CD4-positive, alpha-beta T cell (primary cell): Measurements from ENCODE around the gene PLLP. TPM values are rescaled to one million over a fixed set of nuclear protein-coding genes. Genes with fewer than 3 reads are reported as not detected.
A peak's percentile ranks its signal among the peaks of the same experiment; 100 is the strongest.

Experiments
- ATAC-seq: fragments of 200-7000 bp; cut with Tn5 transposase; one replicate; pipeline ENCODE4 v1.10.0; 2022; ENCODE audit warnings: mild to moderate bottlenecking; ENCODE audit not compliant: poor library complexity
- CTCF ChIA-PET: fragments of 350-600 bp; sonication (Branson Sonifier 250); formaldehyde crosslinking; loops from one replicate; lab custom pipeline; 2021; ENCODE audit warnings: antibody characterized with exemption, inconsistent platforms; lab: Charles Lee
- POLR2A ChIA-PET: fragments of 350-600 bp; sonication (Branson Sonifier 250); formaldehyde crosslinking; loops from one replicate; lab custom pipeline; 2021; ENCODE audit warnings: antibody characterized with exemption, inconsistent platforms; lab: Charles Lee
- DNase-seq, 14 experiments: peaks; one replicate each; pipeline ENCODE4 v3.0.0-alpha.2; 2013 to 2020; ENCODE audit warnings: mixed read lengths in 2 of 14
- H3K27ac ChIP-seq, 2 donors: one replicate each; pipeline versions ENCODE4 v1.5.1 to v1.7.0; 2013; ENCODE audit warnings: low read length in 2 of 2, low read depth in 1 of 2, mild to moderate bottlenecking in 1 of 2
- H3K27me3 ChIP-seq, 2 experiments: 1 replicate in 1 of 2; 2 replicates in 1 of 2; pipeline versions ENCODE4 v1.6.1 to v1.7.0; 2013; ENCODE audit warnings: low read length in 2 of 2, control low read depth in 1 of 2, mild to moderate bottlenecking in 1 of 2, moderate library complexity in 1 of 2; ENCODE audit not compliant: insufficient read depth in 2 of 2, control insufficient read depth in 1 of 2
- H3K36me3 ChIP-seq: one replicate; pipeline ENCODE4 v1.6.1; 2013; ENCODE audit warnings: low read length, control low read depth; ENCODE audit not compliant: insufficient read depth
- H3K4me1 ChIP-seq: one replicate; pipeline ENCODE4 v1.6.1; 2013; ENCODE audit warnings: low read length, control low read depth; ENCODE audit not compliant: insufficient read depth
- H3K4me3 ChIP-seq: one replicate; pipeline ENCODE4 v1.5.1; 2013; ENCODE audit warnings: mild to moderate bottlenecking, low read length, moderate library complexity
- H3K9me3 ChIP-seq, 2 experiments: 1 replicate in 1 of 2; 2 replicates in 1 of 2; pipeline versions ENCODE4 v1.6.1 to v1.7.0; 2013; ENCODE audit warnings: low read length in 2 of 2, mild to moderate bottlenecking in 2 of 2, control low read depth in 1 of 2, moderate library complexity in 1 of 2; ENCODE audit not compliant: control insufficient read depth in 1 of 2, insufficient read depth in 1 of 2
- H3K27ac Mint-ChIP-seq: one replicate; pipeline ENCODE4 v1.8.0; 2020; ENCODE audit warnings: mixed read lengths
- H3K27me3 Mint-ChIP-seq: one replicate; pipeline ENCODE4 v1.8.0; 2021; ENCODE audit warnings: mixed read lengths
- H3K36me3 Mint-ChIP-seq: one replicate; pipeline ENCODE4 v1.8.0; 2021; ENCODE audit warnings: low read depth, mixed read lengths
- H3K4me1 Mint-ChIP-seq: one replicate; pipeline ENCODE4 v1.8.0; 2021; ENCODE audit warnings: low read depth, mixed read lengths
- H3K4me3 Mint-ChIP-seq: one replicate; pipeline ENCODE4 v1.8.0; 2020; ENCODE audit warnings: mild to moderate bottlenecking, mixed read lengths
- H3K9me3 Mint-ChIP-seq: one replicate; pipeline ENCODE4 v1.8.0; 2020; ENCODE audit warnings: mixed read lengths
- intact Hi-C, 2 experiments: fragments of 100-400 bp; cut with DNase I in 1 of 2; cut with micrococcal nuclease in 1 of 2; formaldehyde crosslinking; loops; one replicate each; pipeline versions ENCODE4 v1.15.1 to v1.9.0; 2023 to 2025; cut with DNase I, micrococcal nuclease
- total RNA-seq, 174 experiments: library from RNA in 2 of 174; stranded (reverse) in 2 of 174; gene quantifications; one replicate each; pipeline ENCODE4 v1.2.3 and lab custom pipeline; 2021 to 2026
- TF ChIP-seq, protein P1 (sequence below): fragments of 200-600 bp; IDR thresholded peaks from one replicate; pipeline ENCODE4 v1.8.0; 2022; ENCODE audit warnings: antibody characterized with exemption, mild to moderate bottlenecking

The PLLP gene
- total RNA-seq, 2 experiments from 2014 or later: 1.8 to 2.5 TPM

DNA sequence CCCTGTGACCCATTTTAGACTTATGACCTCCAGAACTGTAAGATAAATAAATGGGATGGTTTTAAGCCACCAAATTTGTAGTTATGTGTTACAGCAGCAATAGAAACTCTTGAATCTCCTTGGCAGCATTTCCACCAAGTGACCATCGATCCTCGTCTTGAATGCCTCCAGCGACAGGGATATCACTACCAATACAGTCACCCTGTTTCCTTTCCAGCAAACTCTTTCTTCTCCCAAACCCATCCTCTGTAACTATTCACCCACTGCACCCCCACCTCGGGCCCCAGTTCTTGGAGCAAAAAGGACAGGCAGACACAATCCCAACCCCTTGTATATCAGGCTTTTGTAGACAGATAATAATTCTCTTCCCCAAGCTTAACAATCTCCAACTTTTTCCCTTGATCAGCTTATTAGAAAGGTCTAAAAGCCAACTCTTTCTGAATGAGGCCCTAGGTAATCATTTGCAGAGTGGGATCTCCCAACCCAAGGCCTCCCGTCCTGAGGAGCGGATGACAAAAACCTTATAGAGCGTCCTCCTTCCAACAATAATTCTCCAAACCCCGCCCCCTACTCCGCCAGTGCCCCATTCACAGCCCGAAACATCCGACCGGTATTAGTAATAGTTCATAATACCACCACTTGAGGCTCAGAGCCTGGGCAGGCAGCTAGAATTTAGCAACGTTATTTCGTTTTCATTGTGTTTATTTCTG, 14.7 kb upstream of the PLLP start:
- H3K4me3 Mint-ChIP-seq: no peak overlapping the region
- no peaks in the 10 kb centered on the region for H3K9me3 Mint-ChIP-seq
- POLR2A ChIA-PET: interaction anchor here (1.4 to 2.8 kb wide), 7 partner anchors 19 to 188 kb away, joined by 3 to 31 read pairs (median 11); partner anchors contain the start of genes ARL2BP, CIAPIN1, COQ9 and DOK4
- Histone ChIP-seq H3K27me3 (no peaks in the 10 kb centered on the region), H3K36me3 (no peaks in the 10 kb centered on the region), H3K4me3 (peak overlapping the region; percentile 58), H3K4me1 (peaks cover 48% of the 10 kb centered on the region), H3K27ac (peak overlapping the region; percentile 50 to 79), H3K9me3 (no peaks in the 10 kb centered on the region)
- CTCF ChIA-PET: interaction anchor here (1.2 to 4.5 kb wide), 7 partner anchors 19 to 238 kb away, joined by 3 to 72 read pairs (median 5); partner anchors contain the start of genes ARL2BP, CCDC102A and POLR2C
- no peak overlapping the region for H3K27ac Mint-ChIP-seq
- peaks cover 13% of the 10 kb centered on the region for H3K4me1 Mint-ChIP-seq
- ATAC-seq: peak; percentile 3
- H3K36me3 Mint-ChIP-seq: no peaks in the 10 kb centered on the region
- intact Hi-C loops: loop anchor here in 1 of 2 experiments (1.0 to 5.0 kb wide), 3 partner anchors 14 to 112 kb away; partner anchors contain the start of genes PSME3IP1 and RSPRY1
- no peaks in the 10 kb centered on the region for H3K27me3 Mint-ChIP-seq
- TF ChIP-seq, protein P1, sequence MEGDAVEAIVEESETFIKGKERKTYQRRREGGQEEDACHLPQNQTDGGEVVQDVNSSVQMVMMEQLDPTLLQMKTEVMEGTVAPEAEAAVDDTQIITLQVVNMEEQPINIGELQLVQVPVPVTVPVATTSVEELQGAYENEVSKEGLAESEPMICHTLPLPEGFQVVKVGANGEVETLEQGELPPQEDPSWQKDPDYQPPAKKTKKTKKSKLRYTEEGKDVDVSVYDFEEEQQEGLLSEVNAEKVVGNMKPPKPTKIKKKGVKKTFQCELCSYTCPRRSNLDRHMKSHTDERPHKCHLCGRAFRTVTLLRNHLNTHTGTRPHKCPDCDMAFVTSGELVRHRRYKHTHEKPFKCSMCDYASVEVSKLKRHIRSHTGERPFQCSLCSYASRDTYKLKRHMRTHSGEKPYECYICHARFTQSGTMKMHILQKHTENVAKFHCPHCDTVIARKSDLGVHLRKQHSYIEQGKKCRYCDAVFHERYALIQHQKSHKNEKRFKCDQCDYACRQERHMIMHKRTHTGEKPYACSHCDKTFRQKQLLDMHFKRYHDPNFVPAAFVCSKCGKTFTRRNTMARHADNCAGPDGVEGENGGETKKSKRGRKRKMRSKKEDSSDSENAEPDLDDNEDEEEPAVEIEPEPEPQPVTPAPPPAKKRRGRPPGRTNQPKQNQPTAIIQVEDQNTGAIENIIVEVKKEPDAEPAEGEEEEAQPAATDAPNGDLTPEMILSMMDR: no peak
- peak in 1 of 14 experiments; percentile 13 for DNase-seq

DNA sequence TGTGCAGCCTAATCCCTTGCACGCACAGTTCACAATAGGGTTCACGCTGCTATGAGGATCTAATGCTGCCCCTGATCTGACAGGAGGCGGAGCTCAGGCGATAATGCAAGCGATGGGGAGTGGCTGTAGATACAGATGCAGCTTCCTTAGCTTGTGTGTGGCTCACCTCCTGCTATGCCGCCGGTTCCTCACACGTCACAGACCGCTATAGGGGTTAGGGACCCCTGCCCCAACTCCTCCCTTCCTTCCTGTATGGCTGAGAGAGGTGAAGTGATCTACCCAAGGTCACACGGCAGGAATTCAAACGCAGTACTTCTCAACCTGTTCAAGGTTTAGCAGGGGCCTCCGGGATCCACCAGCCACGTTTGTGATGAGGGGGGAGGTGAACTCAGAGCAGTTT, 13.4 kb upstream of the PLLP start:
- no peak overlapping the region for H3K27ac Mint-ChIP-seq
- no peaks in the 10 kb centered on the region for H3K27me3 ChIP-seq
- no peaks in the 10 kb centered on the region for H3K9me3 ChIP-seq
- CTCF ChIA-PET: interaction anchor here (1.2 to 1.5 kb wide), 2 partner anchors 121 to 222 kb away, joined by 3 to 4 read pairs; no protein-coding TSS in a partner anchor
- peaks cover 11% of the 10 kb centered on the region for H3K4me1 Mint-ChIP-seq
- POLR2A ChIA-PET: interaction anchor here (1.0 kb wide), 3 partner anchors 16 to 20 kb away, joined by 3 to 4 read pairs (median 3); no protein-coding TSS in a partner anchor
- intact Hi-C loops: loop anchor here in 1 of 2 experiments (2.0 to 5.0 kb wide), 2 partner anchors 35 to 111 kb away; partner anchors contain the start of genes PSME3IP1 and RSPRY1
- H3K36me3 ChIP-seq: no peaks in the 10 kb centered on the region
- TF ChIP-seq, protein P1: no peak
- no peak overlapping the region for H3K4me3 Mint-ChIP-seq
- H3K36me3 Mint-ChIP-seq: no peaks in the 10 kb centered on the region
- peak overlapping the region; percentile 7 for H3K4me3 ChIP-seq
- peak; percentile 27 for ATAC-seq
- H3K4me1 ChIP-seq: peaks cover 39% of the 10 kb centered on the region
- peak overlapping the region in 1 of 2 donors; percentile 45 for H3K27ac ChIP-seq
- no peaks in the 10 kb centered on the region for H3K27me3 Mint-ChIP-seq
- DNase-seq: peak in 13 of 14 experiments; percentile 12 to 84 (median 42)
- no peaks in the 10 kb centered on the region for H3K9me3 Mint-ChIP-seq

GRCh38 chr16:57289391-57290257, 5.2 kb upstream of the PLLP start:
- Histone ChIP-seq H3K27ac (no peak overlapping the region), H3K4me3 (no peak overlapping the region), H3K27me3 (peaks cover 0 to 2% of the 10 kb centered on the region in 2 experiments), H3K4me1 (peaks cover 7% of the 10 kb centered on the region), H3K9me3 (no peaks in the 10 kb centered on the region), H3K36me3 (no peaks in the 10 kb centered on the region)
- peaks cover 4% of the 10 kb centered on the region for H3K27me3 Mint-ChIP-seq
- ATAC-seq (no peak), DNase-seq (no peak)
- no peaks in the 10 kb centered on the region for H3K4me1 Mint-ChIP-seq
- H3K9me3 Mint-ChIP-seq: no peaks in the 10 kb centered on the region
- H3K4me3 Mint-ChIP-seq: no peak overlapping the region
- TF ChIP-seq, protein P1: no peak
- intact Hi-C loops: no loop called here
- ChIA-PET POLR2A (interaction anchor here (1.5 kb wide), 1 partner anchor 11 kb away, joined by 5 read pairs; no protein-coding TSS in a partner anchor), CTCF (no interaction called here)
- H3K36me3 Mint-ChIP-seq: no peaks in the 10 kb centered on the region
- no peak overlapping the region for H3K27ac Mint-ChIP-seq
